ENCODE results near the gene ZNF793. TPM values are rescaled to one million over a fixed set of nuclear protein-coding genes. Genes with fewer than 3 reads are reported as not detected.

ZNF793 gene
- total RNA-seq, 1 donor from 2014 or later, result 18.1 TPM

DNA sequence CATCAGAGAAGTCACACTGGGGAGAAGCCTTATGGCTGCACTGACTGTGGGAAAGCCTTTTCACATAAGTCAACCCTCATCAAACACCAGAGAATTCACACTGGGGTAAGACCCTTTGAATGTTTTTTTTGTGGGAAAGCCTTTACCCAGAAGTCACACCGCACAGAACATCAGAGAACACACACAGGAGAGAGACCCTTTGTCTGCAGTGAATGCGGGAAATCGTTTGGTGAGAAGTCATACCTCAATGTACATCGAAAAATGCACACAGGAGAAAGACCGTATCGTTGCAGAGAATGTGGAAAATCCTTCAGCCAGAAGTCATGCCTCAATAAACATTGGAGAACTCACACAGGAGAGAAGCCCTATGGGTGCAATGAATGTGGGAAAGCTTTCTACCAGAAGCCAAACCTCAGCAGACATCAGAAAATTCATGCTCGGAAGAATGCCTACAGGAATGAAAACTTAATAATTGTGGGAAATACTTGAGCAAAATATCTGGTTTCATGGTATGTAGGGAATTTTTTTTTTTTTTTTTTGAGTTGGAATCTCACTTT lies 30.7 kb downstream of the ZNF793 start:
- TF ChIP-seq, protein P1, sequence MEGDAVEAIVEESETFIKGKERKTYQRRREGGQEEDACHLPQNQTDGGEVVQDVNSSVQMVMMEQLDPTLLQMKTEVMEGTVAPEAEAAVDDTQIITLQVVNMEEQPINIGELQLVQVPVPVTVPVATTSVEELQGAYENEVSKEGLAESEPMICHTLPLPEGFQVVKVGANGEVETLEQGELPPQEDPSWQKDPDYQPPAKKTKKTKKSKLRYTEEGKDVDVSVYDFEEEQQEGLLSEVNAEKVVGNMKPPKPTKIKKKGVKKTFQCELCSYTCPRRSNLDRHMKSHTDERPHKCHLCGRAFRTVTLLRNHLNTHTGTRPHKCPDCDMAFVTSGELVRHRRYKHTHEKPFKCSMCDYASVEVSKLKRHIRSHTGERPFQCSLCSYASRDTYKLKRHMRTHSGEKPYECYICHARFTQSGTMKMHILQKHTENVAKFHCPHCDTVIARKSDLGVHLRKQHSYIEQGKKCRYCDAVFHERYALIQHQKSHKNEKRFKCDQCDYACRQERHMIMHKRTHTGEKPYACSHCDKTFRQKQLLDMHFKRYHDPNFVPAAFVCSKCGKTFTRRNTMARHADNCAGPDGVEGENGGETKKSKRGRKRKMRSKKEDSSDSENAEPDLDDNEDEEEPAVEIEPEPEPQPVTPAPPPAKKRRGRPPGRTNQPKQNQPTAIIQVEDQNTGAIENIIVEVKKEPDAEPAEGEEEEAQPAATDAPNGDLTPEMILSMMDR (conservative IDR thresholded peaks at IDR 0.05), result no peak
- H3K27me3 Mint-ChIP-seq (ENCODE audit: low read depth), result no peaks in the 10 kb centered on the region
- peaks cover 29% of the 10 kb centered on the region for H3K9me3 Mint-ChIP-seq
- no peak for DNase-seq (ENCODE audit: low read depth, low spot score)
- H3K4me3 Mint-ChIP-seq, result no peak overlapping the region
- H3K36me3 Mint-ChIP-seq (ENCODE audit: low read depth), result peaks cover 63% of the 10 kb centered on the region
- no peak overlapping the region for H3K27ac Mint-ChIP-seq (ENCODE audit: unreplicated experiment)
- no peaks in the 10 kb centered on the region for H3K4me1 Mint-ChIP-seq

DNA sequence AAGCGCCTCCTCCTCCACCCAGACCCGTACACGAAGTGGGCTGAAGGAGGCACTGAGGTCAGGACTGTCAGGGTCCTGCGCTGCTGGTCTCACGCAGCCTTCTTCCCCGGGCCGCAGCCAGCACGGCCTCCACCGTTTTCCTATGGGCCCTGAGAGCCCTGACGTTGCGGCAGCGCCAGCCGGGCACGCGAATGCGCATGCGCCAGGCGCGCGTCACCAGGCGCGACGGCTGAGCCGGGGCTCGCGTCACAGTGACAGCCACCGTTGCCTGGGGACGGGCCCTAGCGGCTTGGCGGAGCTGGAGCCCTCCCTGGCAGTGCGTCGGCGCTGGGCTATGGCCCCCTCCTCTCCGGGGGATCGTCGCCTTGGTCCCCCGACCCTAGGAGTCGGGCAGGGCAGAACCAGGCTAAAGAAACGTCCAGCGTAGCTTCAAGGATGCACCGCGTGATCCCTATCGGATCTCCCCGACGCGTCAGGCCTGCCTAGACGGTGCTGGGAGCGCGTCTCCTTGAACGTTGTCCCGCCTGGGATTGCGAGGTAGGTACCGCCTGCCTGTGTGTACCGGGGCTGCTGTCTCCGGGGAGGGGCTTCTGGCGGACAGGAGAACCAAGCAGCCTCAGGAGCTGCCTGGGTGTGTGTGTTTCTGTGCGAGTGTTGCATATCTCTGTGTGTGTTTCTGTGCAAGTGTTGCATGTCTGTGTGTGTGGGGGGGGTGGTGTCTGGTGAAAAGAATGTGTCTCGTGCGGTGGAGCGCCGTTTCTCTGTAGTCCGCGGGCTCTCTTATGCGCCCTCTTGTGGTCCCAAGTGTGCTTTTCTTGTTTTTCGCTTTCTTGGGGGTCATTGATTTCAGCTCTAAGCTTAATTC lies 44.6 kb downstream of the ZNF793 start:
- peaks cover 18% of the 10 kb centered on the region for H3K9me3 Mint-ChIP-seq
- H3K27me3 Mint-ChIP-seq (ENCODE audit: low read depth), result no peaks in the 10 kb centered on the region
- H3K4me1 Mint-ChIP-seq, result no peaks in the 10 kb centered on the region
- H3K36me3 Mint-ChIP-seq (ENCODE audit: low read depth), result peaks cover 48% of the 10 kb centered on the region
- H3K4me3 Mint-ChIP-seq, result no peak overlapping the region
- no peak for DNase-seq (ENCODE audit: low read depth, low spot score)
- no peak overlapping the region for H3K27ac Mint-ChIP-seq (ENCODE audit: unreplicated experiment)
- TF ChIP-seq, protein P1 (conservative IDR thresholded peaks at IDR 0.05), result no peak

DNA sequence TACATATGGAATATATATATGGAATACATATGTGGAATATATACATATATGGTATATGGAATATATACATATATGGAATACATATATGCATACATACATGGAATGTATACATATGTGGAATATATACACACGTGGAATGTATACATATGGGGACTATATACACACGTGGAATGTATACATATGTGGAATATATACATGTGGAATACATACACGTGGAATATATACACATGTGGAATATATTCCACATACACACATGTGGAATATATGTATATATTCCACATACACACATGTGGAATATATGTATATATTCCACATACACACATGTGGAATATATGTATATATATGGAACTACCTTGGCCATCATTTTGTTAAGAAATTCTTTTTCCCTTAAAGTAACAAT lies 56.8 kb downstream of the ZNF793 start:
- Mint-ChIP-seq H3K4me3 (no peak overlapping the region), H3K27me3 (ENCODE audit: low read depth) (no peaks in the 10 kb centered on the region), H3K27ac (ENCODE audit: unreplicated experiment) (no peak overlapping the region), H3K36me3 (ENCODE audit: low read depth) (peaks cover 77% of the 10 kb centered on the region), H3K4me1 (no peaks in the 10 kb centered on the region), H3K9me3 (peaks cover 32% of the 10 kb centered on the region)
- no peak for DNase-seq (ENCODE audit: low read depth, low spot score)
- TF ChIP-seq, protein P1 (conservative IDR thresholded peaks at IDR 0.05), result no peak

DNA sequence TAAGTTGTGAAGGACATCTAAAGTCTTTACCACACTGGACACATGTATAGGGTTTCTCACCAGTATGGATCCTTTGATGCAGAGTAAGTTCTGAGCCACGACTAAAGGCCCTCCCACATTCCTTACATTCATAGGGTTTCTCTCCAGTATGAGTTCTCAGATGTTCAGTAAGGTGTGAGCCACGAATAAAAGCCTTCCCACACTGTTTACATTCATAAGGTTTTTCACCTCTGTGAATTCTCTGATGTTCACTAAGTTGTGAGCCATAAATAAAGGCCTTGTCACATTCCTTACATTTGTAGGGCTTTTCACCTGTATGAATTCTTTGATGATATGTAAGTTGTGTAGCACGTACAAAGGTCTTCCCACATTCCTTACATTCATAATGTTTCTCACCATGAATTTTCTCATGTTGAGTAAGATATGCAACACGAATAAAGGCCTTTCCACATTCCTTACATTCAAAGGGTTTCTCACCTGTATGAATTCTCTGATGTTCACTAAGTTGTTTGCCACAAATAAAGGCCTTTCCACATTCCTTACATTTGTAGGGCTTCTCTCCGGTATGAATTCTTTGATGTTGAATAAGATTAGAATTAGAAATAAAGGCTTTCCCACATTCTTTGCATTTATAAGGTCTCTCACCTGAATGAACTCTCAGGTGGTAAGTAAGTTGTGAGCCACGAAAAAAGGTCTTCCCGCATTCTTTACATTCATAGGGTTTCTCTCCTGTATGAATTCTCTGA lies 58.1 kb downstream of the ZNF793 start:
- no peak overlapping the region for H3K27ac Mint-ChIP-seq (ENCODE audit: unreplicated experiment)
- TF ChIP-seq, protein P1 (conservative IDR thresholded peaks at IDR 0.05), result no peak
- H3K9me3 Mint-ChIP-seq, result peaks cover 34% of the 10 kb centered on the region
- no peak for DNase-seq (ENCODE audit: low read depth, low spot score)
- peaks cover 77% of the 10 kb centered on the region for H3K36me3 Mint-ChIP-seq (ENCODE audit: low read depth)
- no peak overlapping the region for H3K4me3 Mint-ChIP-seq
- H3K27me3 Mint-ChIP-seq (ENCODE audit: low read depth), result no peaks in the 10 kb centered on the region
- no peaks in the 10 kb centered on the region for H3K4me1 Mint-ChIP-seq

DNA sequence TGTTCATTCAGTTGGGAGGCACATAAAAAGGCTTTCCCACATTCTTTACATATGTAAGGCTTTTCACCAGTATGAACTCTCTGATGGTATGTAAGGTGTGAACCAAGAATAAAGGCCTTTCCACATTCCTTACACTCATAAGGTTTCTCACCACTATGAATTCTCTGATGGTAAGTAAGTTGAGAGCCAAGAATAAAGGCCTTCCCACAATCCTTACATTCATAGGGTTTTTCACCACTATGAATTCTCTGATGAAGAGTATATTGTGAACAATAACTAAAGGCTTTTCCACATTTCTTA lies 58.6 kb downstream of the ZNF793 start:
- no peak for DNase-seq (ENCODE audit: low read depth, low spot score)
- TF ChIP-seq, protein P1 (conservative IDR thresholded peaks at IDR 0.05), result no peak
- no peak overlapping the region for H3K27ac Mint-ChIP-seq (ENCODE audit: unreplicated experiment)
- H3K4me1 Mint-ChIP-seq, result no peaks in the 10 kb centered on the region
- H3K9me3 Mint-ChIP-seq, result peaks cover 38% of the 10 kb centered on the region
- H3K36me3 Mint-ChIP-seq (ENCODE audit: low read depth), result peaks cover 81% of the 10 kb centered on the region
- H3K4me3 Mint-ChIP-seq, result no peak overlapping the region
- H3K27me3 Mint-ChIP-seq (ENCODE audit: low read depth), result no peaks in the 10 kb centered on the region
